GM12874 (cell line): ENCODE data around the gene CCP110.

ENCODE experiments used
- CTCF ChIP-seq: IDR thresholded peaks from 2 replicates; pipeline ENCODE4 v1.5.1; 2011; ENCODE audit warnings: low read depth, mild to moderate bottlenecking, control low read depth, low read length, moderate library complexity; ENCODE audit not compliant: insufficient read depth

The CCP110 gene

DNA sequence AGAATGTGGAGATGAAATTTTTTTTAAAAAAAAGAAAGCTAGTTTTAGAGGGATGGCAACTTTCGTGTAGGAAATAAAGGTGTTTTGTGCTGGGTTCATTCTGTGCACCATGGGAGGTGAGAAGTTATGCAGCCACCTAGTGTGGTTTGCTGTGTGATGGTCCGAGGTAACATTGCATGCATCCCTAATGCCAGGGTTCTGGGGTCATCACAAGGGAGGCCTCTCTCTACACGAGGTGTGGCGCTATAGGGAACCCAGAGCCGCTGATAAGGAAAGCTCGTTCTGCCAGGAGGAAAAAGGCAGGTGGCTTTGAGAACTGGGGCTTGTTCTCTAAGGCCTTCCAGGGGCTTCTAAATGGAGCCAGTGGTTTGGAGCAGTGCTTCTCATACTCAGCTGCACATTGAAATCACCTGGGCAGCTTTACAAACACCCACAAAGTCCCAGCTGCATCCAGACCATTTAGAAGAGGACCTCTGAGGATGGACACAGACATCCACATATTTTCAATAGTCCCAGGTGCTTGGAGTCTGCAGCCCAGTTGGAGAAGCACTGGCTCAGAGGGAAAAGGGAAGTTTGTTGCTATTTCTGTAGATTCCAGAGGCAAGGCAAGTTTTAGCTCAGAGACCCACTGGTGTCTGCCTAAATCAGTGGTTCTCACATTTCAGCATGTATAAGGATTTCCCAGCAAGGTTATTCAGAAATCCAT lies 75.2 kb downstream of the CCP110 start:
- no peak for TF ChIP-seq CTCF

DNA sequence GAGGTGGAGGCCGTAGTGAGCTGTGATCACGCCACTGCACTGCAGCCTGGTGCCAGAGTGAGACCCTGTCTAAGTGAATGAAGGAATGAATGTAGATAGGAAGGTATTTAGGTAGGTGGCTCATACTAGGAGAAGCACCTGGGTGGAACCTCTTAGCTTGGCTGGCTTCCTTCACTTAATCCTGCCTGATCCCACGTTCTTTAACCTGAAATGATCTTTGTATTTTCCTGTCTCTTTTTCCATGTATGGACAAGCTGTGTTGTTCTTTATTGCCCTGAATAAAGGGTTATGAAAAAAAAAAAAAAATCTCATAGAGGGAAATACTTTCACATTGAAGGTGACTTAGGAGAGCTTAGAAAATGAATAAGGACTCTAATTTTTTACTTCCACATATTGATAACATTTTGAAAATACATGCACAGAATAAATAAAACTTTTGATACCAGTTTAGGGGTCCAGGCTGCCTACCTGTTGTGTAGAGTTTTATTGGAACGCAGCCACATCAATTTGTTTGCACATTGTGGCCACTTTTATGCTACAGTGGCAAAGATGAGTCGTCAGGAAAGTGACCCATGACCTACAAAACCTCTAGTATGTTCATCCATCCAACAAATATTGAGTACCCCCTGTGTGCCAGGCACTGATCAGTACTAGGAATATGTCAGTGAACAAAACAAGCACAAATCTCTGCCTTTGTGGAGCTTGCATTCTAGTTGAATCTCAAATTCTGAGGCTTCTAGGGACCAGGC lies 76.4 kb downstream of the CCP110 start:
- TF ChIP-seq CTCF, result no peak

GRCh38 chr16:19601083-19601976 lies 77.6 kb downstream of the CCP110 start:
- peak; percentile 43 for TF ChIP-seq CTCF
